ENCODE measurements around the gene HHATL. TPM values are rescaled to one million over a fixed set of nuclear protein-coding genes. Genes with fewer than 3 reads are reported as not detected.
A peak's percentile ranks its signal among the peaks of the same experiment; 100 is the strongest.

The HHATL gene
- total RNA-seq, 2 donors from 2014 or later: not detected

DNA sequence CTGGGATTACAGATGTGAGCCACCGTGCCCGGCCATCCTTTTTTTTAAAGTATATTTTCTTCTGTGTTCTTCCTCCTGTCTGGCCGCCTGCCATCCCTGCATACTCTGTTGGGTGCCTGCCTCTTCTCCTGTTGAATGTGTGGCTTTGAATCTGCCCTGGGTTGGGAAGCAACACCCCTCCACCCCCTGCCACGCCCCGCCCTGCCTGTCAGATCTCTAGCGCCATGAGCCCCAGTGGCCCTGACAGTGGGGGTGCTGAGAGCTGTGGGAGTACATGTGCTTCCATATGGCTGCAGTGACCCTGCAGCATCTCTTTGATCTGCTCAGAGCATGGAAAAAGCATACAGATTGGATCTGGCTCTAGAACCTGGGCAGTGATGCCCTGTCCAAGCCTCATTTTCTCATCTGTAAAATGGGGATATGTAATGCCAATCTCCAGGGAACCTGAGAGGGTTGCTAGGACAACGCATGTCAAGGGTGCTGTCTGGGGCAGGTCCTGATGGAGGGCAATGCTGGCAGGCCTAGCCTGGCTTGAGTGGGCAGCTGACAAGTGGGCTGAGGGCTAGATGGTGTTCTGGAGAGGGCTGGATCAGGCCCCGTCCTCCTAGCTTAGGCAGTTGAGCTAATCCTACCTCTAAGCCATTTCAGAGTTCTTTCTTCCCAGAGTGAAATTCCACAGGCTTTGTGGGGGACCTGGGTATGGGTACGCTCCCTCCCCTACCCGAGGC lies 46.6 kb upstream of the HHATL start:
- no peaks in the 10 kb centered on the region for H3K27me3 ChIP-seq (replicated peaks; ENCODE audit: insufficient read depth)
- TF ChIP-seq, protein P1, sequence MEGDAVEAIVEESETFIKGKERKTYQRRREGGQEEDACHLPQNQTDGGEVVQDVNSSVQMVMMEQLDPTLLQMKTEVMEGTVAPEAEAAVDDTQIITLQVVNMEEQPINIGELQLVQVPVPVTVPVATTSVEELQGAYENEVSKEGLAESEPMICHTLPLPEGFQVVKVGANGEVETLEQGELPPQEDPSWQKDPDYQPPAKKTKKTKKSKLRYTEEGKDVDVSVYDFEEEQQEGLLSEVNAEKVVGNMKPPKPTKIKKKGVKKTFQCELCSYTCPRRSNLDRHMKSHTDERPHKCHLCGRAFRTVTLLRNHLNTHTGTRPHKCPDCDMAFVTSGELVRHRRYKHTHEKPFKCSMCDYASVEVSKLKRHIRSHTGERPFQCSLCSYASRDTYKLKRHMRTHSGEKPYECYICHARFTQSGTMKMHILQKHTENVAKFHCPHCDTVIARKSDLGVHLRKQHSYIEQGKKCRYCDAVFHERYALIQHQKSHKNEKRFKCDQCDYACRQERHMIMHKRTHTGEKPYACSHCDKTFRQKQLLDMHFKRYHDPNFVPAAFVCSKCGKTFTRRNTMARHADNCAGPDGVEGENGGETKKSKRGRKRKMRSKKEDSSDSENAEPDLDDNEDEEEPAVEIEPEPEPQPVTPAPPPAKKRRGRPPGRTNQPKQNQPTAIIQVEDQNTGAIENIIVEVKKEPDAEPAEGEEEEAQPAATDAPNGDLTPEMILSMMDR (IDR thresholded peaks at IDR 0.05): no peak
- H3K27ac ChIP-seq: peak overlapping the region; percentile 52 to 88
- no peaks in the 10 kb centered on the region for H3K9me3 ChIP-seq
- H3K4me3 ChIP-seq: no peak overlapping the region
- DNase-seq (ENCODE audit: low spot score): no peak
- no peak for ATAC-seq (ENCODE audit: insufficient number of reproducible peaks, low FRiP score, low read depth)
- H3K4me1 ChIP-seq (ENCODE audit: control insufficient read depth in 1 of 2, low read depth in 2 of 2): peaks cover 21 to 70% of the 10 kb centered on the region in 2 donors
- H3K36me3 ChIP-seq: no peaks in the 10 kb centered on the region

DNA sequence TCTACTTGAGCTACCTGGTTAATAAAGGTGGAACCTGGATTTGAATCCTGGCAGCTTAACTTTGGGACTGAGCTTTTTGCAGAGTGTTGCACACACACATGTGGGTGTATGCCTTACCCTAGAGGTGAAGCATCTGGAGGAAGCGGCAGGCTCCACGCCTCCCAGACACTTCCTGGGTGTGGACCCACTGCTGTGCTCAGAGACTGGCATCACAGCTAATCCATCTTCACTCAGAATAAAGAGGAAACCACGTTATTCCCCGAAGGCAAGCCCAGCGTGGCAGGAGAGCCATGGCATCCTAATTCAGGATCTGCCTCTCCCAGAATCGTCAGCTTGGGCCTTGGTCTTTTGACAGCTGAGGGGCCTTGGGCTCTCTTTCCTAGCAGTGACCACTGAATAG lies 45.0 kb upstream of the HHATL start:
- peaks cover 21 to 70% of the 10 kb centered on the region in 2 donors for H3K4me1 ChIP-seq (ENCODE audit: control insufficient read depth in 1 of 2, low read depth in 2 of 2)
- DNase-seq (ENCODE audit: low spot score): no peak
- H3K9me3 ChIP-seq: no peaks in the 10 kb centered on the region
- TF ChIP-seq, protein P1 (IDR thresholded peaks at IDR 0.05): no peak
- H3K36me3 ChIP-seq: no peaks in the 10 kb centered on the region
- H3K27me3 ChIP-seq (replicated peaks; ENCODE audit: insufficient read depth): no peaks in the 10 kb centered on the region
- no peak overlapping the region for H3K4me3 ChIP-seq
- no peak for ATAC-seq (ENCODE audit: insufficient number of reproducible peaks, low FRiP score, low read depth)
- H3K27ac ChIP-seq: peak overlapping the region; percentile 88 to 95

DNA sequence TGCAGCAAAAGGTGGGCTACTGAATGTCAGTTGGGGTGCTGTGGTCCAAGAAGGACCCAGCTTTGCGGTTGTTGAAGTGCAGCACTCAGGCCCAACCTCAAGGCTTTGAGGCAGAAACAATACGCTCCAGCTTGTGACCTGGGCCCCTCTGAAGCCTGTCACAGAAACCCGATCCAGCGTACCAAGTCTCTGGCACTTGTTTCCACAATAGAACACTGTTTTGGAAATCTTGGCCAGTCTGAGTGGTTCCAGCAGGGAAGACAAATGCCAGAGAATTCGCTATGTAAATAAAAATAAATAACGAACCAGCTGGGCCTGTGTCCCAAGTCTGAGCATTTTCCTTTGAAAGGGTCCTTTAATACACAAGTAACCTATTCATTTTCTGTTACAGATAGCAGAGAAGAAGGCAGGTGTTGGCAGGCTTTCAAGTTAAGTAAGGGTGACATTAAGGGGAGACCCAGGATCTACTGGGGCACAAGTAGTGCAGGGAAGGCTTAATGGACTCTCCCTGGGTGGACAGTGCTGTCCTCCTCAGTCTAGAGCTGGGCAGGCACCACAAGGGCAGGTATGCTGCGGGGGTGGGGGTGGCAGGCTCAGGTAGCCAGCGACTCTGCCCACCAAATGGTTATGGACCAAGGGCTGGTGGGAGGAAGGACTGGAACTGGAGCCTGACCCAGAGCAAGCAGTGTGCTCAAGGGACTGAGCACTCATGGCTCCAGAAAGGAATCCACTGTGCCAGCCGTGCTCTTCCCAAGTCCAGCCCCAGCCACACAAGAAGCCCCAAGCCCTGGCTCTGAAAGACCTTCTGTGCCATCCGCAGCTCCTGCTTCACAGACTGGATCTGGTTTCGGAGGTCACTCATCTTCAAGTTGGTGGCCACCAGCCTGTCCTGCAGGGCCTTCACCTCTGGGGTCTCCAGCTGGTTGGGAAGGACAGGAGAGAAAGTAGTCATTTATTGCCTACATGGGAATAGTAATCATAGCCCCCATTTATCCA lies 44.2 kb upstream of the HHATL start:
- H3K27me3 ChIP-seq (replicated peaks; ENCODE audit: insufficient read depth): no peaks in the 10 kb centered on the region
- H3K4me1 ChIP-seq (ENCODE audit: control insufficient read depth in 1 of 2, low read depth in 2 of 2): peaks cover 21 to 71% of the 10 kb centered on the region in 2 donors
- TF ChIP-seq, protein P1 (IDR thresholded peaks at IDR 0.05): no peak
- no peaks in the 10 kb centered on the region for H3K9me3 ChIP-seq
- peak; percentile 61 for ATAC-seq (ENCODE audit: insufficient number of reproducible peaks, low FRiP score, low read depth)
- no peak for DNase-seq (ENCODE audit: low spot score)
- H3K27ac ChIP-seq: peak overlapping the region; percentile 88 to 95
- H3K36me3 ChIP-seq: no peaks in the 10 kb centered on the region
- H3K4me3 ChIP-seq: peak overlapping the region; percentile 17

DNA sequence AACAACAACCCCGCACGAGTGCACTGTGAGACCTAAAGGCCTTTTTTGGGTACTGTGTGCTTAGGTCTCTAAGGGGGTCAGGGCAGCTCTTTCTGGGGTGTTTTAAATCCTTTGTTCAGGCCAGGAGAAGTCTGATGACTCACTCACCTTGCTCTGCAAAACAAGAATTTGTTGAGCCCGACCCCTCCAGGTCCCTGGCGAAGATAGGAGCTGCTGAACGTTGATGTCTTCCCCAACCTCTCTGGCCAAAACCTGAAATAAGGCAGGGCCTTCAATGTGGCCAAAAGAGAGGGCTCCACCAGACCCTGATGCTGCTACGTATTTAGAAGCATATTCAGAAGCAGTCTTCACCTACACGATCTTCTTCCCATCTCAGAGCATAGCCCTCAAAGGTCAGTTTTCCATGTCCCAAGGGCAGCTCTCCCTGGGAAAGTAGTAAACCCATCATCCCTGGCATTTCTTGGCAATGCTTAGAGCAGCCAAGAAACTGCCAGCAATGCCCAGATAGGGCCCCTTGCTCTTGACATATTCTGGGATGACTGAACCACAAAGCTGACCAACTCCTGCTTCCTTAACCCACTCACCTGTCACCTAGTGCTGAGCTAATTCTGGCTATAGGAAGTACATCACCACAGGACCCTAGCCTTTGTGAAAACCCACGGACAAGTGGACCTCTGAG lies 43.3 kb upstream of the HHATL start:
- Histone ChIP-seq H3K27me3 (replicated peaks; ENCODE audit: insufficient read depth) (no peaks in the 10 kb centered on the region), H3K4me3 (peak overlapping the region; percentile 12), H3K36me3 (no peaks in the 10 kb centered on the region), H3K4me1 (ENCODE audit: control insufficient read depth in 1 of 2, low read depth in 2 of 2) (peaks cover 21 to 64% of the 10 kb centered on the region in 2 donors), H3K27ac (peak overlapping the region; percentile 88 to 95), H3K9me3 (no peaks in the 10 kb centered on the region)
- DNase-seq (ENCODE audit: low spot score) (no peak), ATAC-seq (ENCODE audit: insufficient number of reproducible peaks, low FRiP score, low read depth) (no peak)
- TF ChIP-seq, protein P1 (IDR thresholded peaks at IDR 0.05): no peak
